EH (cell line): ENCODE results near the gene EGR4.

ENCODE experiments used
- DNase-seq: peaks from one replicate; pipeline ENCODE4 v3.0.0-alpha.2; 2015; ENCODE audit warnings: low read depth

EGR4 gene

GRCh38 chr2:73290049-73290839 lies 3.1 kb downstream of the EGR4 start:
- DNase-seq, result peak; percentile 32

GRCh38 chr2:73289304-73289703 lies 4.0 kb downstream of the EGR4 start:
- DNase-seq, result no peak

- no peak for DNase-seq
Measured at GRCh38 chr2:73286134-73286655, 7.2 kb downstream of the EGR4 start.

- DNase-seq, result no peak
Measured at GRCh38 chr2:73285159-73285739, 8.1 kb downstream of the EGR4 start.

- peak; percentile 37 for DNase-seq
Measured at GRCh38 chr2:73284296-73285158, 8.8 kb downstream of the EGR4 start, which contains the start of gene FBXO41. Gene FBXO41, minus strand, starts transcription at chr2:73284478. Its CDS starts 14,848 bp downstream, at chr2:73269630.

- DNase-seq, result no peak
Measured at GRCh38 chr2:73283545-73284295, 9.6 kb downstream of the EGR4 start.

GRCh38 chr2:73282924-73283544 lies 10.3 kb downstream of the EGR4 start:
- no peak for DNase-seq

GRCh38 chr2:73281244-73281643 lies 12.1 kb downstream of the EGR4 start:
- no peak for DNase-seq

GRCh38 chr2:73279852-73280251 lies 13.5 kb downstream of the EGR4 start:
- no peak for DNase-seq

GRCh38 chr2:73272270-73272669 lies 21.1 kb downstream of the EGR4 start:
- DNase-seq, result no peak

GRCh38 chr2:73269686-73270465 lies 23.5 kb downstream of the EGR4 start:
- no peak for DNase-seq

GRCh38 chr2:73268830-73269685 lies 24.3 kb downstream of the EGR4 start:
- no peak for DNase-seq

- no peak for DNase-seq
Measured at GRCh38 chr2:73268366-73268829, 24.9 kb downstream of the EGR4 start.

GRCh38 chr2:73267008-73267407 lies 26.3 kb downstream of the EGR4 start:
- no peak for DNase-seq

GRCh38 chr2:73266061-73266901 lies 27.1 kb downstream of the EGR4 start:
- DNase-seq, result no peak

- DNase-seq, result no peak
Measured at GRCh38 chr2:73265298-73266060, 27.9 kb downstream of the EGR4 start.

- no peak for DNase-seq
Measured at GRCh38 chr2:73264783-73265182, 28.6 kb downstream of the EGR4 start.

GRCh38 chr2:73264332-73264606 lies 29.1 kb downstream of the EGR4 start:
- no peak for DNase-seq
